ENCODE measurements around the gene CARMIL1.

CARMIL1 gene

GRCh38 chr6:25635886-25636317 lies 356.7 kb downstream of the CARMIL1 start:
- DNase-seq: peak; percentile 94

GRCh38 chr6:25637211-25637610 lies 358.0 kb downstream of the CARMIL1 start:
- no peak for DNase-seq

GRCh38 chr6:25637960-25638434 lies 358.8 kb downstream of the CARMIL1 start:
- DNase-seq: no peak

GRCh38 chr6:25639653-25640052 lies 360.5 kb downstream of the CARMIL1 start:
- DNase-seq: no peak

GRCh38 chr6:25640446-25640845 lies 361.3 kb downstream of the CARMIL1 start:
- DNase-seq: no peak

GRCh38 chr6:25640891-25641290 lies 361.7 kb downstream of the CARMIL1 start:
- no peak for DNase-seq

- no peak for DNase-seq
Measured at GRCh38 chr6:25641377-25641776, 362.2 kb downstream of the CARMIL1 start.

GRCh38 chr6:25641940-25642666 lies 362.9 kb downstream of the CARMIL1 start:
- DNase-seq: no peak

GRCh38 chr6:25642667-25643328 lies 363.6 kb downstream of the CARMIL1 start:
- DNase-seq: no peak

GRCh38 chr6:25645916-25646315 lies 366.7 kb downstream of the CARMIL1 start:
- peak; percentile 28 for DNase-seq

GRCh38 chr6:25649611-25650010 lies 370.4 kb downstream of the CARMIL1 start:
- DNase-seq: no peak

- DNase-seq: peak; percentile 71
Measured at GRCh38 chr6:25652007-25652515, 372.9 kb downstream of the CARMIL1 start, which contains the start of gene SCGN. Gene SCGN, plus strand, starts transcription at chr6:25652215. Its CDS starts 189 bp downstream, at chr6:25652404.

- DNase-seq: no peak
Measured at GRCh38 chr6:25655723-25656122, 376.5 kb downstream of the CARMIL1 start.

GRCh38 chr6:25659633-25660368 lies 380.6 kb downstream of the CARMIL1 start:
- DNase-seq: no peak

- DNase-seq: peak; percentile 94
Measured at GRCh38 chr6:25660512-25660911, 381.3 kb downstream of the CARMIL1 start.

- no peak for DNase-seq
Measured at GRCh38 chr6:25661129-25661779, 382.1 kb downstream of the CARMIL1 start.

GRCh38 chr6:25665455-25665854 lies 386.3 kb downstream of the CARMIL1 start:
- DNase-seq: no peak

- no peak for DNase-seq
Measured at GRCh38 chr6:25669413-25669812, 390.2 kb downstream of the CARMIL1 start.

Data from NCI-H82 (cell line).